Left forelimb (tissue), 1 donor: ENCODE results near the gene LINC00237.

Experiments
- DNase-seq: peaks from one replicate; pipeline ENCODE4 v3.0.0-alpha.2; 2018; ENCODE audit warnings: low spot score

The LINC00237 gene

DNA sequence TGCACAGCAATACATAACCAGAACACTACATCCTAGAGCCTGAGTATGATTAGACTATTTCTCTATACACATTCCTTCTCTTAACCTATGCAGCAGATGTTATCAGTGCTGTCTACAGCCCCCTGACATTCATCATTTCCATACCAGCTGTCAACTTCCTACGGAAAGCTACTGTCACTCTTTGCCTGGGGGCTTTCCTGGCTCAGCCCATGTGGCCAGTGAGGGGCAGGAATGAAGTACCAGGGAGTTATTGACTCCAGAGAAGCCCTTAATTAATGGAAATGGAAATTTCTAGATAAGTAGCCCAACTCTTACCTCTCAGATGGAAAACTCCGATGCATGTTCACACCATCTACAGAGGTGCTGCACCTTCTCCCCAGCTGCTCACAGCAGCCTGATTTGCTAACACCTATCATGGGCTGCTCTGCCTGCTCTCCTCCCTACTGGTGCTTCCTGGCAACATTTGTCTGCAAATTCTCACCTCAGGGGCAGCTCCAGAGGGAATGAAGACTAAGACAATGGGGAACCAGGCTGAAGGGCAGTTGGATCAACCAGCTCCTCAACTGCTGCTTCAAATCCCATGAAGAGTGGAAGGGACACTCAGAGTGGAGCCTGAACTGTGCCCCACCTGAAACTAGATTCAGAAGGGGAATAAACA lies 59.6 kb downstream of the LINC00237 start:
- no peak for DNase-seq
